Amniotic epithelial cell (primary cell): ENCODE data around the gene RAB31.
"Not testable (repeated sequence)": the region's sequence is repeated elsewhere in the genome, so short reads cannot be mapped to it uniquely, and the experiment has no call there.

Experiments
- DNase-seq: peaks from one replicate; pipeline ENCODE4 v3.0.0-alpha.2; 2010; ENCODE audit warnings: low read depth

Gene RAB31

GRCh38 chr18:9760641-9761040, 52.5 kb downstream of the RAB31 start:
- DNase-seq: no peak

- no peak for DNase-seq
Observed at GRCh38 chr18:9762526-9762925, 54.4 kb downstream of the RAB31 start.

- DNase-seq: no peak
Observed at GRCh38 chr18:9763157-9763556, 55.1 kb downstream of the RAB31 start.

- no peak for DNase-seq
Observed at GRCh38 chr18:9764011-9764481, 55.9 kb downstream of the RAB31 start.

- DNase-seq: no peak
Observed at GRCh38 chr18:9765501-9765900, 57.4 kb downstream of the RAB31 start.

- DNase-seq: peak; percentile 30
Observed at GRCh38 chr18:9766076-9766481, 58.0 kb downstream of the RAB31 start.

GRCh38 chr18:9766740-9767139, 58.6 kb downstream of the RAB31 start:
- no peak for DNase-seq

- DNase-seq: not testable (repeated sequence)
Observed at GRCh38 chr18:9768071-9768691, 60.1 kb downstream of the RAB31 start.

- peak; percentile 67 for DNase-seq
Observed at GRCh38 chr18:9770111-9770510, 62.0 kb downstream of the RAB31 start.

- DNase-seq: peak; percentile 61
Observed at GRCh38 chr18:9771261-9771976, 63.3 kb downstream of the RAB31 start.

- no peak for DNase-seq
Observed at GRCh38 chr18:9771977-9772660, 64.0 kb downstream of the RAB31 start.

- peak; percentile 52 for DNase-seq
Observed at GRCh38 chr18:9772847-9773677, 65.0 kb downstream of the RAB31 start.

GRCh38 chr18:9774150-9774549, 66.0 kb downstream of the RAB31 start:
- DNase-seq: no peak

- peak; percentile 80 for DNase-seq
Observed at GRCh38 chr18:9775178-9775577, 67.1 kb downstream of the RAB31 start.

- DNase-seq: peak; percentile 74
Observed at GRCh38 chr18:9779630-9780029, 71.5 kb downstream of the RAB31 start.

GRCh38 chr18:9782073-9782857, 74.2 kb downstream of the RAB31 start:
- peak; percentile 99 for DNase-seq

- DNase-seq: peak; percentile 16
Observed at GRCh38 chr18:9786631-9787030, 78.5 kb downstream of the RAB31 start.

- peak; percentile 47 for DNase-seq
Observed at GRCh38 chr18:9787036-9787435, 78.9 kb downstream of the RAB31 start.

- DNase-seq: peak; percentile 84
Observed at GRCh38 chr18:9787712-9788111, 79.6 kb downstream of the RAB31 start.

GRCh38 chr18:9788140-9788539, 80.0 kb downstream of the RAB31 start:
- peak; percentile 45 for DNase-seq

- no peak for DNase-seq
Observed at GRCh38 chr18:9788860-9789259, 80.8 kb downstream of the RAB31 start.
